ENCODE measurements around the gene RNLS.

Gene RNLS

DNA sequence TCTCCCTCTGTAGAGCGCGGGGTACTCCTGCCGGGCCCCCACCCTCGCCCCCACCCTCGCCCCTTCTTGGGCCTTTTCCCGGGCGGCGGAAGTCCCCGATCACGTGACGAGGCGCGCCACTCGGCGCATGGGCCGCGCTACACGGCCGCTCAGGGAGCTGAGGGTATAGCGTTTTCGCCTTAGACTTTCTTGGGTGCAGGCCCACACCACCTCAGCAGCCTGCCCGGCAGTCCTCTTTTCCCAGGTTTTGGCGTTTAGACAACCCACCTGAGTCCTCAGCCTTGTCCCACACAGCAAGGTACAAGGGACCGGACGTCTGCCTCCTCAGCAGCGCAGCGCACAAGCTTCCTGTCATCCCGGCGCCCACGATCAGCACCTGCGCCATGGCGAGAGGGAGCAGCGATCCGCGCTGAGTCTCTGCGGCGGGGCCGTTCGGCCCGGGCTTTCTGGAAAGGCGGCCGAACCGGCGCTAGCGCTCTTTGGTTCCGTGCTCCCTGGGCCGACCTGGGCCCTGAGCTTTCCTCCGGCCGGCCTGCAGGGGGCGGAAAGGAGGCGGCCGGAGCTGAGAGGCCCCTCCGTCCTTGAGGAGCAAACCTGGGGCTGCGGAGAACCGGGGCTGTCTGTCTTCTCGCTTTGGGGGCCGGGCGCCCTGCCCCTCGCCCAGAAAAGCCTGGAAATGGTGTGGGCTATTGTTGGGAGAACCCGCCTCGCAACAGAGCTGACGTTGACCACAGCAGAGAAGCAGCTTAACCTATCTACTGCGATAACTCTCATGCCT is at the start of gene RNLS:
TSS of gene RNLS (minus strand) at position 513 of the 778 bp plus-strand sequence.
- DNase-seq: peak; percentile 45 to 48 (median 47)

- no peak for DNase-seq
These were observed 41.7 kb upstream of the RNLS start for GRCh38 chr10:88624840-88625239.

- no peak for DNase-seq
These were observed 40.7 kb upstream of the RNLS start for GRCh38 chr10:88623835-88624234.

DNA sequence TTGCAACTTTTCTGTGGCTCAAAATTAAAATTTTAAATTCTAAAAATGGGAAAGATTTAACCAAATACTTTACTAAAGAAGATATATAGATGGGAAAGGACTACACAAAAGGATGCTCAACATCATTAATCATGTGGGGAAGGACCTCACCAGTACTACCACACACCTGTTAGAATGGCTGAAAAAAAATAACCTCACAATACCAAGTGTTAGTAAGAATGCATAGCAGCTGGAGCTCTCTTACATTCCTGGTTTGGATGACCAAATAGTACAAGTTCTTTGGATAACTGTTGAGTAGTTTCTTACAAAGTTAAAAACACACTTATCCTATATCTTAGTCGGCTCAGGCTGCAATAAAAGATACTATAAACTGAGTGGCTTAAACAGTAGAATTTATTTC is 37.3 kb upstream of the RNLS start:
- DNase-seq: no peak

- no peak for DNase-seq
These were observed 35.4 kb upstream of the RNLS start for GRCh38 chr10:88618496-88618895.

DNA sequence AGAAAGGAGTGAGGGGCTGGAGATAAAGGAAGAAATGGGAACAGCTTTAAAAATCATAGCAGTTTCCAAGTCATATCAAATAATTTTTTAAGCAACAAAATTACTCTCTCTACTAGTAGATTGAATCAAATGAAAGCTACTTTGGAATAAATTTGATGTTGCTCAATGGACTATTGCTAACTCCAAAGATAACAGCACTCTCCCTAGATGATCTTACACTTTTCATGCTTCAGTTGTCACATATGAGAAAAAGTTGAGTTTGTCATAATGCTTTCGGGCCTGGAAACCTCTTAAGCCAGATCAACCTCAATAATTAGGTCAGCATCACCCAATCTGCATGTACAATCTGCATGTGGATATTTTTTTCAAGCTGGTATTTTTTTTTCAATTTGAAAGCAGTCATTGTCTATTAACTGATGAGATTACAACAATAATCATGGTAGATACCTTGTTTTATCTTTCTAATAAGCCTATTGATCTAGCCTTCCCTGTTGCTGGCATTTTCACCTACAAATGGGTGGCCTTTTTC is 34.7 kb upstream of the RNLS start:
- no peak for DNase-seq

- no peak for DNase-seq
These were observed 33.3 kb upstream of the RNLS start for GRCh38 chr10:88616250-88616977.

- DNase-seq: no peak
These were observed 25.7 kb upstream of the RNLS start for GRCh38 chr10:88608780-88609179.

GRCh38 chr10:88608052-88608732 is 25.1 kb upstream of the RNLS start:
- no peak for DNase-seq

GRCh38 chr10:88598055-88598454 is 14.9 kb upstream of the RNLS start:
- no peak for DNase-seq

GRCh38 chr10:88594482-88594881 is 11.4 kb upstream of the RNLS start:
- no peak for DNase-seq

DNA sequence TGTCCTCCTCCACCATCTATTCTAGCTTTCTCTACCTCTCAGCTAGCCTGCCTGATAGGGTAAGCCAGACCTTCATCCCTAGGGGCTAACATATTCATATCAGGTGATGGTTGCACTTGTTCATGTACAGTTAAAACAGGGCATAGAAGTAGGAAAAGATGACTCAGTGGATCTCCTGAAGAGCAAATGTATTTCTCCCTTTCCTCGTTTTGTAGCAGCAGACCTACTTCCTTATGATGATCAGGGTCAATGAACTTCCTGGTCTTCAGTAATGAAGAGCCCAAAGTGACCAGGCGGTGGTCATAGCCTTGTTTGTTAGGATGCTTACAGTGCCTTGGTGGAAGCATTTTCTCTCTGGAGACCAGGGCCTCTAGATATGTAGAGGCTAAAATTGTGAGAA is 9.8 kb upstream of the RNLS start:
- DNase-seq: no peak

- no peak for DNase-seq
These were observed 9.3 kb upstream of the RNLS start for GRCh38 chr10:88592381-88592780.

DNA sequence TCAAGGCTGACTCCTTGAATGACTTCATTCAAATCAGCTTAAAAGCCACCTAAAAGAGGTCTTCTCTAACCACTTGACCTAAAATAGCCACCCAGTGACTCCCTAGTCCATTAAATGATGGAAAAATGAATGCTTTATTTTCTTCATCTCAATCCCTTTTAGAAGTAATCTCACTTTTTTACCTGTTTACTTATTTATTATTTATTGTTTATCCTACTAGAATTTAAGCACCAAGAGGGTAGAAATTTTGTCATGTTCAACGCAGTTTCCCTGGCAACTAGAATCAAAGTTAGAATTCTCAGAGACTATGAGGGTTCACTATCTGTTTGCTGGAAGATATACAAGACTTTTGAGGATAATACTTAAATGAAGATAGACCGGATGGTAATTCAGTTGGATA is 3.3 kb upstream of the RNLS start, which contains the start of gene LIPJ:
TSS of gene LIPJ (plus strand) at position 301 of the 400 bp plus-strand sequence. CDS start 3,926 bp downstream, outside the sequence.
- DNase-seq: no peak

DNA sequence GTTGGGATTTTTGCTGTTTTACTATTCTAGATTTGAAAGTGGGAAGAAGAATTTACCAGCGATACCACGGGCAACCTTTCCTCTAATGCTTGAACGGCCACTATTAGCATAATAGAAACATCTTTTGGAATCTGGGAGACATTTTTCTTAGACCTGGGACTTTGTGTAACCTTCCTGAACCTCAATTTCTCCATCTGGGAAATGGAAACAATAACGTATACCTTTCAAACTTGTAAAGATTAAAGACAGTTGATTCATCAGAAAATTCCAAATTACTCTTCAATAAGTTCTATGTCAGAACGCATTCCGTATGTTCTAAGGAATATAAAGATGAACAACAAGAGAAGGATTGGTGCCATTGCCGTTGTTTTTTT is 453 bp upstream of the RNLS start:
- DNase-seq: no peak

DNA sequence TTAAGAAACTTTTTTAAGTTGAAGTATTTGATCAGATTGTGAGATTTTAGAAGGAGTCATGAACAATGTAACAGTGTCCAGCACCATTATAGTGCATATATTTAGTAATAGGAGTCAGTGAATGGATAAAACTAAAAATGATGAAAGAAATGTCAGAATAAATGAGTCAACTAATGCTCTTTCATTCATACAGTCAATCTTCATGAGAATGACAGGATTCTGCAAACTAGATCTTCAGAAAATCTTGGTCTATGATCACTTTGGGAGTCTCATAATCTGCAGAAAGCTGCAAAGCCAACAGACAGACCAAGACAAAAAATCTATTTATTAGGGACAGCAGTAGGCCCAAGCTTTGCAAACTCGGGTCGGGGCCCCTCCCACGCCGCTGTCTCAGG is 710 bp downstream of the RNLS start:
- no peak for DNase-seq

- DNase-seq: no peak
These were observed 18.0 kb downstream of the RNLS start for GRCh38 chr10:88565072-88565471.

- DNase-seq: no peak
These were observed 21.0 kb downstream of the RNLS start for GRCh38 chr10:88562152-88562551.

- no peak for DNase-seq
These were observed 25.5 kb downstream of the RNLS start for GRCh38 chr10:88557658-88558057.

DNA sequence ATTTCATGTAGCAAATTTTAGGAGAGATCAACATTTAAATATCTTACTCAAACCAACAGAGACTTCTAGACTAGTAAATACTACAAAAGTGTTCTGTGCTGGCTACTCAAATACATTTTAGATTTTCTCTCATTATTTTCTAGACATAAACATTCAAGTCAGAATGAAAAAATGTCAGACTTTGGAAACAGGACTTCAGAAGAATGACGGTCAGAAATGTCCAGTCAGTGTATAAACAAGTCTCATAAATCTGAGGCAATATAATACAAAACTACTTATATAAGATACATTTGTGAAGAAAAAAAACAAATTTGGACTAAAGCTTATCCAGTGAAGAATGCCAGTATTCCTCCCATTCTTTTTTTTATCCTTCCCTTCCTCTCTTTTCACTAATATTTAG is 25.9 kb downstream of the RNLS start:
- no peak for DNase-seq

DNA sequence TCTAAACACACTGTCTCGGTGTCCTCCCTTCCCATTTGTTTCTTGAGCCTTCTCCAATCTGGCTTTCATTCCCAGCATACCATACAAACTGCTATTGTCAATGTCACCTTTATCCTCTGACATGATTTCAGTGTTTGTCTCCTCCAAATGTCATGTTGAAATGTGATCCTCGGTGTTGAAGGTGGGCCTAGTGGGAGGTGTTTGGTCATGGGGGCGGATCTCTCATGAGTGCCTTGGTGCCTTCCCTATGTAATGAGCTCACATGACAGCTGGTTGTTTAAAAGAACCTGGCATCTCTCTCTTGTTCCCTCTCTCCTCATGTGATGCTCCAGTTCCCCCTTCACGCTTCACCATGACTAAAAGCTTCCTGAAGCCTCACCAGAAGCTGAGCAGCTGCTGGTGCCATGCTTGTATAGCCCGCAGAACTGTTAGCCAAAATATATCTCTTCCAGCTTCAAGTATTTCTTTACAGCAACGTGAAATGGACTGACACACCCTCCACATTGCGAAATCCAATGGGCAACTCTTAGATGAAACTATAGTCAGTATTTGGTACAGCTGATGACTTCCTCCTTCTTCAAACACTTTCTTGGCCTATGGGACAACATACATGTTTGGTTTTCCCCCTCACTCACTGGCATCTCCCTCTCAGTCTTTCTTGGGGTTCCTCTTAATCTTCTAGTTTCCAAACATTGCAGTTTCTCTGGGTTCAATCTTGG is 27.8 kb downstream of the RNLS start:
- no peak for DNase-seq

DNA sequence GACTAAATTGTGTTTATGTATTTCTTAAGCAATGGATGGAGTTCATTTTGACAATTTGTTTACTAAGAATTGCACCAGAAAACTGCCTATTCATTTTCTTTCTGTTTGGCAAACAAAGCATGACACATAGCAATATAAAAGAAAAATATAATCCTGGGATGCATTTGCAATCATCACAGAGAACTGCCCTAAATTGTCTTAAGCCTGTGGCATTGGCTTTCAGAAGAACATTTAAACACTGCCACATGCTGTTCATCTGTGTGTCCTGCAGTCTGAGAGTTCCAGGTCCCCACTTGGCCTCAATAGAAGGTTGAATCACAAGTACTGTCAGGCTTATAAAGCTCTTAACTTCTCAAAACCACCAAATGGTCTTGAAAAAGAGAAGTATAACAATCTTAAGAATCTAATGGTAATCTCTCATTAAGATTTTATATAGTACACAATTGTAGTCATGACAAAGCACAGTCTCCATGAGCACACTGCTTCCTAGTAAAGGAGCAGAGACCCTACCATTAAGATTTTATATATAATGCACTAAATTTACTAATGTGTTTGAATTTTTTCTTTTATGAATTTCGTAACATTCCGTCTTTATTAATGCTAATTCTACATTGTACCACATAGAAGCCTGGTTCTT is 29.9 kb downstream of the RNLS start:
- DNase-seq: no peak

Data from activated CD4-positive, CD25-positive, alpha-beta regulatory T cell (primary cell).